CD14-positive monocyte (primary cell): ENCODE measurements around the gene LGALS1. TPM values are rescaled to one million over a fixed set of nuclear protein-coding genes. Genes with fewer than 3 reads are reported as not detected.

Experiments used
- DNase-seq, 3 donors: peaks; one replicate each; pipeline ENCODE4 v3.0.0-alpha.2; 2011 to 2022
- H2AFZ ChIP-seq: 2 replicates; pipeline ENCODE4 v1.6.0; 2012; ENCODE audit warnings: mild to moderate bottlenecking, low read depth, low read length, inconsistent platforms; ENCODE audit not compliant: insufficient read depth, poor library complexity, severe bottlenecking
- H3K27ac ChIP-seq, 2 donors: 1 replicate in 1 of 2; 2 replicates in 1 of 2; pipeline ENCODE4 v1.5.1; 2012 to 2013; ENCODE audit warnings: low read length in 2 of 2, control low read depth in 1 of 2, inconsistent platforms in 1 of 2, low read depth in 1 of 2, mild to moderate bottlenecking in 1 of 2
- H3K27me3 ChIP-seq, 2 donors: one replicate each; pipeline versions ENCODE4 v1.6.0 to v1.6.1; 2011 to 2013; ENCODE audit warnings: low read length in 2 of 2; ENCODE audit not compliant: control insufficient read depth in 2 of 2, insufficient read depth in 2 of 2
- H3K36me3 ChIP-seq, 2 donors: replicated peaks in 1 of 2; 1 replicate in 1 of 2; 2 replicates in 1 of 2; pipeline versions ENCODE4 v1.5.1 to v1.6.1; 2012 to 2013; ENCODE audit warnings: low read length in 2 of 2, control low read depth in 1 of 2, inconsistent platforms in 1 of 2, mild to moderate bottlenecking in 1 of 2; ENCODE audit not compliant: insufficient read depth in 2 of 2, control insufficient read depth in 1 of 2
- H3K4me1 ChIP-seq, 2 donors: 1 replicate in 1 of 2; 2 replicates in 1 of 2; pipeline versions ENCODE4 v1.5.1 to v1.6.1; 2012 to 2013; ENCODE audit warnings: low read length in 2 of 2, control low read depth in 1 of 2, inconsistent platforms in 1 of 2, mild to moderate bottlenecking in 1 of 2, moderate library complexity in 1 of 2; ENCODE audit not compliant: insufficient read depth in 2 of 2, control insufficient read depth in 1 of 2
- H3K4me2 ChIP-seq: replicated peaks from 2 replicates; pipeline ENCODE3; 2012; ENCODE audit warnings: low read length, moderate library complexity, mild to moderate bottlenecking; ENCODE audit not compliant: poor library complexity, severe bottlenecking; ENCODE audit errors: extremely low read depth
- H3K4me3 ChIP-seq, 3 experiments: fragments of 200-600 bp in 1 of 3; sonication (generic) in 1 of 3; replicated peaks in 1 of 3; 1 replicate in 2 of 3; 2 replicates in 1 of 3; pipeline ENCODE4 v1.5.1; 2011 to 2013; ENCODE audit warnings: low read length in 3 of 3, mild to moderate bottlenecking in 3 of 3, control low read depth in 2 of 3, low read depth in 2 of 3, inconsistent platforms in 1 of 3, moderate library complexity in 1 of 3
- H3K79me2 ChIP-seq: 2 replicates; pipeline ENCODE4 v1.6.0; 2012; ENCODE audit warnings: mild to moderate bottlenecking, control low read depth, inconsistent platforms, low read length, moderate library complexity; ENCODE audit not compliant: insufficient read depth
- H3K9ac ChIP-seq: 2 replicates; pipeline ENCODE4 v1.6.0; 2017; ENCODE audit warnings: low read length, mild to moderate bottlenecking; ENCODE audit not compliant: insufficient read depth, poor library complexity, severe bottlenecking
- H3K9me3 ChIP-seq, 2 donors: replicated peaks in 1 of 2; 1 replicate in 1 of 2; 2 replicates in 1 of 2; pipeline versions ENCODE4 v1.5.1 to v1.6.1; 2012 to 2013; ENCODE audit warnings: low read length in 2 of 2, control low read depth in 1 of 2; ENCODE audit not compliant: control insufficient read depth in 1 of 2, insufficient read depth in 1 of 2
- H4K20me1 ChIP-seq: 2 replicates; pipeline ENCODE4 v1.6.0; 2012; ENCODE audit warnings: mild to moderate bottlenecking, low read length, control low read depth, moderate library complexity; ENCODE audit not compliant: insufficient read depth
- H3K27ac Mint-ChIP-seq, 7 donors: one replicate each; pipeline ENCODE4 v1.8.0; 2020; ENCODE audit warnings: mild to moderate bottlenecking in 7 of 7, mixed read lengths in 7 of 7, moderate library complexity in 6 of 7, inconsistent platforms in 2 of 7
- H3K27me3 Mint-ChIP-seq, 3 donors: one replicate each; pipeline ENCODE4 v1.8.0; 2021 to 2022; ENCODE audit warnings: low read depth in 3 of 3, mild to moderate bottlenecking in 3 of 3, mixed read lengths in 3 of 3, moderate library complexity in 3 of 3, inconsistent platforms in 1 of 3
- H3K36me3 Mint-ChIP-seq, 2 donors: one replicate each; pipeline ENCODE4 v1.8.0; 2020; ENCODE audit warnings: mixed read lengths in 2 of 2, inconsistent platforms in 1 of 2, mild to moderate bottlenecking in 1 of 2
- H3K4me1 Mint-ChIP-seq: one replicate; pipeline ENCODE4 v1.8.0; 2020; ENCODE audit warnings: mild to moderate bottlenecking, mixed read lengths
- H3K4me3 Mint-ChIP-seq, 2 donors: one replicate each; pipeline ENCODE4 v1.8.0; 2020; ENCODE audit warnings: mild to moderate bottlenecking in 2 of 2, mixed read lengths in 2 of 2, moderate library complexity in 1 of 2
- H3K9me3 Mint-ChIP-seq, 7 donors: one replicate each; pipeline ENCODE4 v1.8.0; 2020 to 2022; ENCODE audit warnings: mixed read lengths in 7 of 7, mild to moderate bottlenecking in 6 of 7, moderate library complexity in 6 of 7, inconsistent platforms in 2 of 7
- CTCF ChIP-seq: fragments of 200-600 bp; IDR thresholded peaks from one replicate; pipeline ENCODE4 v1.8.0; 2022; ENCODE audit warnings: antibody characterized with exemption, mild to moderate bottlenecking
- WGBS: methylation state at CpG from one replicate; pipeline ENCODE4 v1.1.5; 2013; ENCODE audit warnings: missing lambda C conversion rate; ENCODE audit not compliant: insufficient coverage; 5-methylcytosine and 5-hydroxymethylcytosine counted together
- intact Hi-C, 2 donors: fragments of 100-400 bp; cut with micrococcal nuclease; formaldehyde crosslinking; loops; one replicate each; pipeline versions ENCODE4 v1.15.0 to v1.15.1; 2023
- polyA plus RNA-seq, 3 donors: library from polyadenylated mRNA; depleted of rRNA in 1 of 3; unstranded in 2 of 3; stranded (reverse) in 1 of 3; fragments of 300-500 nt in 2 of 3; fragments of >200 nt in 1 of 3; fragmentation: Illumina TruSeq in 2 of 3; gene quantifications; 1 replicate in 2 of 3; 2 replicates in 1 of 3; pipeline ENCODE4 v1.2.3, GENCODE V29; 2012 to 2021

Gene LGALS1
- polyA plus RNA-seq, 3 donors = 1,719 to 2,320 (median 1,844) TPM

DNA sequence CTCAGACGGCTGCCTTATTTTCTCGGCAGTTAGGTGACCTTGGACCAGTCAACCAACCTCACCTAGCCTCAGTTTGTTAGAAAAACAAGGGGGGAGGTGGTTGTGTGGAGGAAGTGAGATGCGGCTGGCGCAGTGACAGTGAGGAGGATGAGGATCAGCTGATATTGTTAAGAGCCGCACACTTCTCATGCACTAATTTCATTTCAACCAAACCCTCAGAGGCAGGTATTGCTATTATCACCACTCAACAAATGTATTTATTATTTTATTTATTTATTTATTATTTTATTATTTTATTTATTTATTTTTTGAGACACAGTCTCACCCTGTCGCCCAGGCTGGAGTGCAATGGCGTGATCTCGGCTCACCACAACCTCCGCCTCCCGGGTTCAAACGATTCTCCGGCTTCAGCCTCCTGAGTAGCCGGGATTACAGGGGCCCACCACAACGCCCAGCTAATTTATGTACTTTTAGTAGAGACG, 2.1 kb downstream of the LGALS1 start:
- DNase-seq = no peak
- no peaks in the 10 kb centered on the region for H3K9me3 ChIP-seq
- TF ChIP-seq CTCF = no peak
- peak overlapping the region; percentile 78 to 96 for H3K4me3 Mint-ChIP-seq
- H3K27me3 Mint-ChIP-seq = no peaks in the 10 kb centered on the region
- H3K36me3 ChIP-seq = peaks cover 18 to 22% of the 10 kb centered on the region in 2 donors
- H2AFZ ChIP-seq = peak overlapping the region; percentile 65
- peak overlapping the region; percentile 80 to 91 for H3K27ac ChIP-seq
- H3K9ac ChIP-seq = peak overlapping the region; percentile 88
- WGBS = 68% methylated on average over 7 of the region's 15 CpGs
- H3K4me3 ChIP-seq = peak overlapping the region; percentile 62 to 98 (median 76)
- no peaks in the 10 kb centered on the region for H3K9me3 Mint-ChIP-seq
- H3K4me2 ChIP-seq = peak overlapping the region; percentile 100
- peaks cover 67 to 72% of the 10 kb centered on the region in 2 donors for H3K4me1 ChIP-seq
- peak overlapping the region; percentile 91 to 99 (median 95) for H3K27ac Mint-ChIP-seq
- peaks cover 55% of the 10 kb centered on the region for H3K79me2 ChIP-seq
- intact Hi-C loops = loop anchor here in 1 of 2 donors (2.0 to 10.0 kb wide), 4 partner anchors 19 to 167 kb away; partner anchors contain the start of genes ANKRD54, EIF3L, GGA1 and PDXP
- peaks cover 47% of the 10 kb centered on the region for H3K4me1 Mint-ChIP-seq
- H4K20me1 ChIP-seq = peaks cover 52% of the 10 kb centered on the region
- H3K27me3 ChIP-seq = no peaks in the 10 kb centered on the region
- H3K36me3 Mint-ChIP-seq = peaks cover 13 to 33% of the 10 kb centered on the region in 2 donors

DNA sequence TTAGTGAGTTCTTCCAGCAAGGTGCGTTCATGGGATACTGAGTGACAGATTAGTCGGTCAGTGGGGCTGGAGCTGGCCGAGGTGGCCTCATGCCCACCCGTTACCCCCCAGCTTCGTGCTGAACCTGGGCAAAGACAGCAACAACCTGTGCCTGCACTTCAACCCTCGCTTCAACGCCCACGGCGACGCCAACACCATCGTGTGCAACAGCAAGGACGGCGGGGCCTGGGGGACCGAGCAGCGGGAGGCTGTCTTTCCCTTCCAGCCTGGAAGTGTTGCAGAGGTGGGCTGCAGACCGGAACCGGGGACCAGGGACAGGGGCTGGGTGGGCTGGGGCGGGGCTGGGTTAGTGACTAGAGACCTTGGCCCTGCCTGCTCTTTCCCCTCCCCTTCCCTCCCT, 2.9 kb downstream of the LGALS1 start:
- Mint-ChIP-seq H3K27ac (peak overlapping the region; percentile 76 to 92 (median 87)), H3K36me3 (peaks cover 13 to 33% of the 10 kb centered on the region in 2 donors), H3K4me3 (no peak overlapping the region), H3K27me3 (no peaks in the 10 kb centered on the region), H3K4me1 (peaks cover 39% of the 10 kb centered on the region), H3K9me3 (no peaks in the 10 kb centered on the region)
- Histone ChIP-seq H3K9ac (no peak overlapping the region), H3K27me3 (no peaks in the 10 kb centered on the region), H3K4me1 (peaks cover 60 to 64% of the 10 kb centered on the region in 2 donors), H3K9me3 (no peaks in the 10 kb centered on the region), H2AFZ (no peak overlapping the region), H3K4me2 (peak overlapping the region; percentile 100), H3K36me3 (peaks cover 18 to 22% of the 10 kb centered on the region in 2 donors), H3K4me3 (no peak overlapping the region), H4K20me1 (peaks cover 52% of the 10 kb centered on the region), H3K79me2 (peaks cover 47% of the 10 kb centered on the region), H3K27ac (peak overlapping the region; percentile 26 to 43)
- no peak for DNase-seq
- 76% methylated on average over 5 of the region's 18 CpGs for WGBS
- intact Hi-C loops = loop anchor here in 1 of 2 donors (10.0 kb wide), 2 partner anchors 66 to 166 kb away; partner anchors contain the start of genes ANKRD54 and EIF3L
- no peak for TF ChIP-seq CTCF
